Fibroblast of mammary gland (primary cell): ENCODE results near the gene CDKL1.

Experiments
- DNase-seq: peaks from one replicate; pipeline ENCODE4 v3.0.0-alpha.2; 2010; ENCODE audit warnings: low read depth
- H3K4me3 ChIP-seq: 2 replicates; pipeline ENCODE4 v1.5.1; 2011; ENCODE audit warnings: low read depth, mild to moderate bottlenecking, low read length, moderate library complexity; ENCODE audit not compliant: control insufficient read depth
- CTCF ChIP-seq: conservative IDR thresholded peaks from 2 replicates; pipeline ENCODE4 v1.5.1; 2011; ENCODE audit warnings: low read depth, low read length, inconsistent platforms; ENCODE audit not compliant: control insufficient read depth, insufficient read depth

The CDKL1 gene

GRCh38 chr14:50353126-50353525, 43.6 kb downstream of the CDKL1 start:
- no peak for DNase-seq
- no peak for TF ChIP-seq CTCF
- no peak overlapping the region for H3K4me3 ChIP-seq

- DNase-seq, result no peak
- no peak for TF ChIP-seq CTCF
- H3K4me3 ChIP-seq, result no peak overlapping the region
Observed at GRCh38 chr14:50352584-50352983, 44.1 kb downstream of the CDKL1 start.

- no peak overlapping the region for H3K4me3 ChIP-seq
- peak; percentile 55 for DNase-seq
- no peak for TF ChIP-seq CTCF
Observed at GRCh38 chr14:50350975-50351374, 45.7 kb downstream of the CDKL1 start.

GRCh38 chr14:50348933-50349332, 47.7 kb downstream of the CDKL1 start:
- no peak for TF ChIP-seq CTCF
- DNase-seq, result no peak
- no peak overlapping the region for H3K4me3 ChIP-seq

GRCh38 chr14:50347521-50347920, 49.2 kb downstream of the CDKL1 start:
- DNase-seq, result peak; percentile 71
- TF ChIP-seq CTCF, result no peak
- no peak overlapping the region for H3K4me3 ChIP-seq

- H3K4me3 ChIP-seq, result no peak overlapping the region
- TF ChIP-seq CTCF, result no peak
- DNase-seq, result no peak
Observed at GRCh38 chr14:50345846-50346422, 50.7 kb downstream of the CDKL1 start.
